Measurements from ENCODE around the gene CENPF.

DNA sequence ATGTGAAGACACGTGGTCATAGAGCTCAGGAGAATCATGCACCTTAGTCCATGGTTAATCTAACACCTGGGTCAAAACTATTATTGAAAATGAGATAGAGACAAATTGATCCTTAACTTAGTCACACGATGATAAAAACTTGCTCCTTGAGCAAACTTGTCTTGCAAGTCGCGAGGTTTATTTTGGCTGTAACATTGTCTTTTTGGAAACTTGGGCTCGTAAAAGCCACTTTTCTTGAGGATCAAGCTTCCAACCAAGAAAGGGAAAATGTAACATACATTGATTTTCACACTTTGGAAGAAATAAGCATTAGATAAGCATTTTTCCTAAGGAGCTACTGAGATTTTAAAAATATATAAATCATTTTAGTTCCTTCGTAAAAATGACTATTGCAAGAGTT is 19.9 kb upstream of the CENPF start:
- TF ChIP-seq, protein P1, sequence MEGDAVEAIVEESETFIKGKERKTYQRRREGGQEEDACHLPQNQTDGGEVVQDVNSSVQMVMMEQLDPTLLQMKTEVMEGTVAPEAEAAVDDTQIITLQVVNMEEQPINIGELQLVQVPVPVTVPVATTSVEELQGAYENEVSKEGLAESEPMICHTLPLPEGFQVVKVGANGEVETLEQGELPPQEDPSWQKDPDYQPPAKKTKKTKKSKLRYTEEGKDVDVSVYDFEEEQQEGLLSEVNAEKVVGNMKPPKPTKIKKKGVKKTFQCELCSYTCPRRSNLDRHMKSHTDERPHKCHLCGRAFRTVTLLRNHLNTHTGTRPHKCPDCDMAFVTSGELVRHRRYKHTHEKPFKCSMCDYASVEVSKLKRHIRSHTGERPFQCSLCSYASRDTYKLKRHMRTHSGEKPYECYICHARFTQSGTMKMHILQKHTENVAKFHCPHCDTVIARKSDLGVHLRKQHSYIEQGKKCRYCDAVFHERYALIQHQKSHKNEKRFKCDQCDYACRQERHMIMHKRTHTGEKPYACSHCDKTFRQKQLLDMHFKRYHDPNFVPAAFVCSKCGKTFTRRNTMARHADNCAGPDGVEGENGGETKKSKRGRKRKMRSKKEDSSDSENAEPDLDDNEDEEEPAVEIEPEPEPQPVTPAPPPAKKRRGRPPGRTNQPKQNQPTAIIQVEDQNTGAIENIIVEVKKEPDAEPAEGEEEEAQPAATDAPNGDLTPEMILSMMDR (IDR thresholded peaks at IDR 0.05): no peak
- TF ChIP-seq POLR2A (IDR thresholded peaks at IDR 0.05): no peak

All from esophagus squamous epithelium (tissue), 4 donors.